Measurements from ENCODE around the gene CFAP97D2. TPM values are rescaled to one million over a fixed set of nuclear protein-coding genes. Genes with fewer than 3 reads are reported as not detected.

CFAP97D2 gene
- total and polyA plus RNA-seq, 8 donors, result 0.75 to 5.8 (median 3.1) TPM

DNA sequence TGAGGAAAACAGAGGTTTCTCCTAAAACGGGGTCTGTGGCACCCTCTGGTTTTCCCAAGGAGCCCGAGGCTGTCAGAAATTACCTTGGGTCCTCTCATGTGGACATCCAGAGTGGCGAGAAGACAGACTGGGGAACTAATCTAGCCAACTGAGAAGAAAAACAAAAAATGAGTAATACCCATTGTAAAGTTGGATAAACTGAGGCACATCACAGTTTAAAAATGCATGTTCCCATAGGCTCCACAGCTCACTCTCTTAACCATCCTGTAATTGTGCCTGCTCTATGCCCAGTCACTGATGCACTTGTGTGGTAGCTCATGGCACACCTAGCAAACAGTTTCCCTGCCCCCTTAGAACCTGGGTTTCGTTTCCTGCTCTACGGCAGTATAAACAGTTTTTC, 87.2 kb downstream of the CFAP97D2 start:
- peaks cover 0 to 77% (median 5%) of the 10 kb centered on the region in 3 donors for H3K36me3 ChIP-seq
- no peak for ATAC-seq
- 94 to 95% methylated on average over 5 of the region's 5 CpGs for WGBS, 2 donors
- H3K27ac ChIP-seq, result no peak overlapping the region
- TF ChIP-seq, protein P1, sequence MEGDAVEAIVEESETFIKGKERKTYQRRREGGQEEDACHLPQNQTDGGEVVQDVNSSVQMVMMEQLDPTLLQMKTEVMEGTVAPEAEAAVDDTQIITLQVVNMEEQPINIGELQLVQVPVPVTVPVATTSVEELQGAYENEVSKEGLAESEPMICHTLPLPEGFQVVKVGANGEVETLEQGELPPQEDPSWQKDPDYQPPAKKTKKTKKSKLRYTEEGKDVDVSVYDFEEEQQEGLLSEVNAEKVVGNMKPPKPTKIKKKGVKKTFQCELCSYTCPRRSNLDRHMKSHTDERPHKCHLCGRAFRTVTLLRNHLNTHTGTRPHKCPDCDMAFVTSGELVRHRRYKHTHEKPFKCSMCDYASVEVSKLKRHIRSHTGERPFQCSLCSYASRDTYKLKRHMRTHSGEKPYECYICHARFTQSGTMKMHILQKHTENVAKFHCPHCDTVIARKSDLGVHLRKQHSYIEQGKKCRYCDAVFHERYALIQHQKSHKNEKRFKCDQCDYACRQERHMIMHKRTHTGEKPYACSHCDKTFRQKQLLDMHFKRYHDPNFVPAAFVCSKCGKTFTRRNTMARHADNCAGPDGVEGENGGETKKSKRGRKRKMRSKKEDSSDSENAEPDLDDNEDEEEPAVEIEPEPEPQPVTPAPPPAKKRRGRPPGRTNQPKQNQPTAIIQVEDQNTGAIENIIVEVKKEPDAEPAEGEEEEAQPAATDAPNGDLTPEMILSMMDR (IDR thresholded peaks at IDR 0.05), result no peak
- H3K4me3 ChIP-seq, result no peak overlapping the region
- FAIRE-seq, result no peak
- no peaks in the 10 kb centered on the region for H3K27me3 ChIP-seq
- H3K9me3 ChIP-seq, result no peaks in the 10 kb centered on the region
- intact Hi-C loops (cut with DNase I), result no loop called here
- no peaks in the 10 kb centered on the region for H3K4me1 ChIP-seq
- DNase-seq, result no peak

DNA sequence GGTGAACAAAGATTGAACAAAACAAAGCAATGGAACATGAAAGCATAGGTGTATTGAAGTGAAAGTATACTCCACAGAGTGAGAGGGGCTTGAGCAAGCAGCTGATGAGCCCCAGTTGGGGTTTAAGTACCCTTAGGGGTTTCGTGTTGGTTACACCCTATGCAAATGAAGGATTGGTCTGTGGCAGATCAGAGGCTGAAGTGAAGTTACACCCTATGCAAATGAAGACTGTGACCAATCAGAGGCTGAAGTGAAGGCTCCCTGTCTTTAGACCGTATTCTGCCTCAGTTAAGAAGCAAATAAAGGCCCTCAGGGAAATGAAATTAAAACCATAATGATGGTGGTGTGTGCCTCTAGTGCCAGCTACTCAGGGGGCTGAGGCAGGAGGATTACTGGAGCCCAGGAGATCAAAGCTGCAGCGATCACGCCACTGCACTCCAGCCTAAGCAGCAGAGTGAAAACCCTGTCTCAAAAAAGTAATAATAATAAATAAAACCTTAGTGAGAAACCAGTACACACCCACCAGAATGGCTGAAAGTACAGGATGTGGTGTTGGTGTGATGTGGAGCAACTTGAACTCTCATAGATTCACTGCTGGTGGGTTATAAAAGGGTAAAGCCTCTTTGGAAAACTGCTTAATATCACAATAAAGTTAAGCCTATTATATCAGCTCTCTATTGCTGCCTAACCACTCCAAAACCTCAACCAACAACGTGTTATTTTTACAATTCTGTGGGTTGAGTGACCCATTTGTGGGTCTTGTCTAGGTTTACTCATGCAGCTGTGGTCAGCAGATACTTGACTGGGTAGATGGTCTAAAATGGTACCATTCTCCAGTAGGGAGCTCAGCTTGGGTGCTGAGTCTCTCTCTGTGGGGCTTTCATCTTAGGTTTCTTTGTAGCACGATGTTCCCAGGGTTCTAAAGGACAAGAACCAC, 89.6 kb downstream of the CFAP97D2 start:
- FAIRE-seq, result no peak
- WGBS, 2 donors, result 95 to 98% methylated on average over 6 of the region's 6 CpGs
- H3K36me3 ChIP-seq, result peaks cover 0 to 71% (median 5%) of the 10 kb centered on the region in 3 donors
- H3K9me3 ChIP-seq, result no peaks in the 10 kb centered on the region
- no peak for DNase-seq
- ATAC-seq, result no peak
- no peaks in the 10 kb centered on the region for H3K4me1 ChIP-seq
- intact Hi-C loops (cut with DNase I), result no loop called here
- H3K4me3 ChIP-seq, result no peak overlapping the region
- no peaks in the 10 kb centered on the region for H3K27me3 ChIP-seq
- H3K27ac ChIP-seq, result no peak overlapping the region
- TF ChIP-seq, protein P1 (IDR thresholded peaks at IDR 0.05), result no peak

DNA sequence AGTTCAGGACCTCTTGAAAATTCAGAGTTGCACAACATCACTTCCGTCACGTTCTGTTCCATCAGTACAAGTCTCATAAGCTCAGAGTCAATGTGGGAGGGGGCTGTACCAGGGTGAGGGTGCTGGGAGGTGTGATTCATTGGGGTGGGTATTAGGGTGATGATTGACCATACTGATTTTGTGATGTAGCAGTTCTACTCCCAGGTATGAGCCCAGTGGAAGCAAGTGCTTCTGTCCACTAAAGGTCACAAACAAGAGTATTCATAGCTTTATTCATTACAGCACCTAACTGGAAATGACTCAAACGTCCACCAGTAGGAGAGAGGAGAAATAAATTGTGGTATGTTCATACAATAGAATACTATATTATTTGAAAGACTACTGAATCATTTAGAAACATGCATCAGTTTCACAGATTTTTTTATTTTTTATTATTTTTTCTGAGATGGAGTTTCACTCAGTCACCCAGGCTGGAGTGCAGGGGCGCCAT, 90.3 kb downstream of the CFAP97D2 start:
- no peak for ATAC-seq
- intact Hi-C loops (cut with DNase I), result no loop called here
- TF ChIP-seq, protein P1 (IDR thresholded peaks at IDR 0.05), result no peak

More for the DNA sequence above, 90.3 kb downstream of the CFAP97D2 start:
- no peaks in the 10 kb centered on the region for H3K4me1 ChIP-seq
- H3K36me3 ChIP-seq, result peaks cover 0 to 64% (median 9%) of the 10 kb centered on the region in 3 donors
- H3K27ac ChIP-seq, result no peak overlapping the region
- DNase-seq (no peak), FAIRE-seq (no peak)
- H3K4me3 ChIP-seq, result no peak overlapping the region
- no peaks in the 10 kb centered on the region for H3K9me3 ChIP-seq
- 88 to 90% methylated on average over 4 of the region's 4 CpGs for WGBS, 2 donors
- H3K27me3 ChIP-seq, result no peaks in the 10 kb centered on the region

Small RNA genes within 50 kb of the gene (microRNA-seq; reads per million reads assigned to microRNA genes)
- 0 reads per million in 2 donors for gene MIR548AR

Other genes starting within 250 kb of the CFAP97D2 start
- 10 to 100 TPM in 4 of 6 donors, 1 to 10 TPM in 2; 5.2 to 23.1 (median 10.6) TPM for gene C13orf46, start 205.2 kb upstream of the CFAP97D2 start, total RNA-seq
- 10 to 100 TPM in 1 of 2 donors, 1 to 10 TPM in 1; 2.9 to 12.0 TPM for gene C13orf46, start 205.2 kb upstream of the CFAP97D2 start, polyA plus RNA-seq
- gene RASA3, start 46.6 kb upstream of the CFAP97D2 start, total RNA-seq, result 10 to 100 TPM in 3 of 6 donors, 1 to 10 TPM in 3; 7.1 to 11.2 (median 10.1) TPM
- 1 to 10 TPM; 5.7 to 6.5 TPM for gene RASA3, start 46.6 kb upstream of the CFAP97D2 start, polyA plus RNA-seq
- gene CDC16, start 55.6 kb downstream of the CFAP97D2 start, total RNA-seq, result 10 to 100 TPM; 28.7 to 39.1 (median 30.2) TPM
- gene CDC16, start 55.6 kb downstream of the CFAP97D2 start, polyA plus RNA-seq, result 10 to 100 TPM; 45.2 to 71.1 TPM
- 10 to 100 TPM; 17.1 to 32.5 (median 24.0) TPM for gene UPF3A, start 102.3 kb downstream of the CFAP97D2 start, total RNA-seq
- 10 to 100 TPM; 64.6 to 73.8 TPM for gene UPF3A, start 102.3 kb downstream of the CFAP97D2 start, polyA plus RNA-seq
- 10 to 100 TPM in 1 of 6 donors, 1 to 10 TPM in 5; 6.5 to 12.3 (median 8.8) TPM for gene CHAMP1, start 135.2 kb downstream of the CFAP97D2 start, total RNA-seq
- gene CHAMP1, start 135.2 kb downstream of the CFAP97D2 start, polyA plus RNA-seq, result 1 to 10 TPM; 3.6 to 4.8 TPM